ENCODE measurements around the gene TSTD2. TPM values are rescaled to one million over a fixed set of nuclear protein-coding genes. Genes with fewer than 3 reads are reported as not detected.
A peak's percentile ranks its signal among the peaks of the same experiment; 100 is the strongest.

The TSTD2 gene
- total RNA-seq, result 36.1 TPM

GRCh38 chr9:97632985-97633858 lies at the start of gene TSTD2, which contains the start of gene NCBP1:
Gene TSTD2 (minus strand): TSS chr9:97633368. CDS start chr9:97627562, 5,806 bp downstream.
Gene NCBP1 (plus strand): TSS chr9:97633821. CDS start chr9:97633882, 61 bp downstream.
- DNase-seq (ENCODE audit: low spot score), result peak; percentile 98

- no peak for DNase-seq (ENCODE audit: low spot score)
Measured at GRCh38 chr9:97682242-97682641, 49.1 kb upstream of the TSTD2 start.

- DNase-seq (ENCODE audit: low spot score), result no peak
Measured at GRCh38 chr9:97675655-97676054, 42.5 kb upstream of the TSTD2 start.

- no peak for DNase-seq (ENCODE audit: low spot score)
Measured at GRCh38 chr9:97673922-97674321, 40.8 kb upstream of the TSTD2 start.

- DNase-seq (ENCODE audit: low spot score), result no peak
Measured at GRCh38 chr9:97672403-97672802, 39.2 kb upstream of the TSTD2 start.

GRCh38 chr9:97670586-97670985 lies 37.4 kb upstream of the TSTD2 start:
- no peak for DNase-seq (ENCODE audit: low spot score)

- DNase-seq (ENCODE audit: low spot score), result no peak
Measured at GRCh38 chr9:97668485-97668884, 35.3 kb upstream of the TSTD2 start.

GRCh38 chr9:97666907-97667686 lies 33.9 kb upstream of the TSTD2 start:
- no peak for DNase-seq (ENCODE audit: low spot score)

- no peak for DNase-seq (ENCODE audit: low spot score)
Measured at GRCh38 chr9:97665742-97666141, 32.6 kb upstream of the TSTD2 start.

- no peak for DNase-seq (ENCODE audit: low spot score)
Measured at GRCh38 chr9:97660847-97661246, 27.7 kb upstream of the TSTD2 start.

- no peak for DNase-seq (ENCODE audit: low spot score)
Measured at GRCh38 chr9:97660340-97660739, 27.2 kb upstream of the TSTD2 start.

GRCh38 chr9:97659771-97660170 lies 26.6 kb upstream of the TSTD2 start:
- DNase-seq (ENCODE audit: low spot score), result no peak

- DNase-seq (ENCODE audit: low spot score), result no peak
Measured at GRCh38 chr9:97658707-97659106, 25.5 kb upstream of the TSTD2 start.

GRCh38 chr9:97651646-97652045 lies 18.5 kb upstream of the TSTD2 start:
- no peak for DNase-seq (ENCODE audit: low spot score)

GRCh38 chr9:97647996-97648395 lies 14.8 kb upstream of the TSTD2 start:
- no peak for DNase-seq (ENCODE audit: low spot score)

GRCh38 chr9:97645720-97646119 lies 12.6 kb upstream of the TSTD2 start:
- no peak for DNase-seq (ENCODE audit: low spot score)

- DNase-seq (ENCODE audit: low spot score), result no peak
Measured at GRCh38 chr9:97640325-97640724, 7.2 kb upstream of the TSTD2 start.

GRCh38 chr9:97638666-97639065 lies 5.5 kb upstream of the TSTD2 start:
- no peak for DNase-seq (ENCODE audit: low spot score)

GRCh38 chr9:97636903-97637302 lies 3.7 kb upstream of the TSTD2 start:
- DNase-seq (ENCODE audit: low spot score), result no peak

GRCh38 chr9:97635026-97635425 lies 1.9 kb upstream of the TSTD2 start:
- DNase-seq (ENCODE audit: low spot score), result no peak

- DNase-seq (ENCODE audit: low spot score), result no peak
Measured at GRCh38 chr9:97633859-97634490, 807 bp upstream of the TSTD2 start.

GRCh38 chr9:97632248-97632984 lies 752 bp downstream of the TSTD2 start:
- no peak for DNase-seq (ENCODE audit: low spot score)

Measured in ureter (tissue), 1 donor.